Activated B cell treated with CpG ODN at 0.5 μM for 24 hours (primary cell): ENCODE measurements around the gene KCNJ10. TPM values are rescaled to one million over a fixed set of nuclear protein-coding genes. Genes with fewer than 3 reads are reported as not detected.

Experiments used
- ATAC-seq: fragments of 200-7000 bp; cut with Tn5 transposase; one replicate; pipeline ENCODE4 v1.10.0; 2021; ENCODE audit warnings: low read depth, mild to moderate bottlenecking, moderate library complexity
- CTCF ChIA-PET: fragments of 350-600 bp; sonication (Branson Sonifier 250); formaldehyde crosslinking; loops from one replicate; lab custom pipeline; 2021; ENCODE audit warnings: antibody characterized with exemption; lab: Charles Lee
- POLR2A ChIA-PET: fragments of 350-600 bp; sonication (Branson Sonifier 250); formaldehyde crosslinking; loops from one replicate; lab custom pipeline; 2021; ENCODE audit warnings: antibody characterized with exemption; lab: Charles Lee
- DNase-seq: peaks from one replicate; pipeline ENCODE4 v3.0.0; 2022
- H3K27ac Mint-ChIP-seq: one replicate; pipeline ENCODE4 v1.8.0; 2020; ENCODE audit warnings: mixed read lengths
- H3K27me3 Mint-ChIP-seq: one replicate; pipeline ENCODE4 v1.8.0; 2021; ENCODE audit warnings: mixed read lengths
- H3K36me3 Mint-ChIP-seq: one replicate; pipeline ENCODE4 v1.8.0; 2021; ENCODE audit warnings: low read depth, mixed read lengths
- H3K4me1 Mint-ChIP-seq: one replicate; pipeline ENCODE4 v1.8.0; 2021; ENCODE audit warnings: mixed read lengths
- H3K4me3 Mint-ChIP-seq: one replicate; pipeline ENCODE4 v1.8.0; 2020; ENCODE audit warnings: mild to moderate bottlenecking, mixed read lengths
- H3K9me3 Mint-ChIP-seq: one replicate; pipeline ENCODE4 v1.8.0; 2020; ENCODE audit warnings: mixed read lengths
- CTCF ChIP-seq: fragments of 200-600 bp; IDR thresholded peaks from one replicate; pipeline ENCODE4 v1.8.0; 2022; ENCODE audit warnings: antibody characterized with exemption, mild to moderate bottlenecking
- intact Hi-C: fragments of 100-400 bp; cut with micrococcal nuclease; formaldehyde crosslinking; loops from one replicate; pipeline ENCODE4 v1.15.1; 2024
- total RNA-seq: library from RNA; stranded (reverse); gene quantifications from 2 replicates; pipeline ENCODE4 v1.2.3, GENCODE V29; 2022

KCNJ10 gene
- total RNA-seq, 1 donor from 2014 or later: not detected

GRCh38 chr1:159959451-159959850, 110.5 kb downstream of the KCNJ10 start:
- H3K27ac Mint-ChIP-seq: no peak overlapping the region
- H3K27me3 Mint-ChIP-seq: peaks cover 4% of the 10 kb centered on the region
- H3K36me3 Mint-ChIP-seq: no peaks in the 10 kb centered on the region
- POLR2A ChIA-PET: no interaction called here
- intact Hi-C loops: no loop called here
- no peak for ATAC-seq
- no peak for TF ChIP-seq CTCF
- no peak overlapping the region for H3K4me3 Mint-ChIP-seq
- no peaks in the 10 kb centered on the region for H3K9me3 Mint-ChIP-seq
- DNase-seq: no peak
- CTCF ChIA-PET: no interaction called here
- H3K4me1 Mint-ChIP-seq: no peaks in the 10 kb centered on the region

- no peak for ATAC-seq
- POLR2A ChIA-PET: no interaction called here
- Mint-ChIP-seq H3K27me3 (peaks cover 8% of the 10 kb centered on the region), H3K4me3 (no peak overlapping the region), H3K27ac (no peak overlapping the region), H3K4me1 (no peaks in the 10 kb centered on the region), H3K36me3 (no peaks in the 10 kb centered on the region), H3K9me3 (no peaks in the 10 kb centered on the region)
- intact Hi-C loops: no loop called here
- no peak for DNase-seq
- no peak for TF ChIP-seq CTCF
- CTCF ChIA-PET: no interaction called here
These were observed 111.1 kb downstream of the KCNJ10 start for GRCh38 chr1:159958719-159959380.

GRCh38 chr1:159957824-159958268, 112.1 kb downstream of the KCNJ10 start:
- H3K27me3 Mint-ChIP-seq: peaks cover 11% of the 10 kb centered on the region
- ChIA-PET POLR2A (interaction anchor here (0.7 kb wide), 1 partner anchor 32 kb away, joined by 4 read pairs; the partner anchor contains the start of gene TAGLN2), CTCF (interaction anchor here (0.6 to 1.1 kb wide), 3 partner anchors 49 to 603 kb away, joined by 3 read pairs; no protein-coding TSS in a partner anchor)
- H3K9me3 Mint-ChIP-seq: no peaks in the 10 kb centered on the region
- no peaks in the 10 kb centered on the region for H3K36me3 Mint-ChIP-seq
- no peak for DNase-seq
- TF ChIP-seq CTCF: no peak
- no peaks in the 10 kb centered on the region for H3K4me1 Mint-ChIP-seq
- intact Hi-C loops: no loop called here
- no peak overlapping the region for H3K27ac Mint-ChIP-seq
- no peak for ATAC-seq
- no peak overlapping the region for H3K4me3 Mint-ChIP-seq

GRCh38 chr1:159955456-159955855, 114.5 kb downstream of the KCNJ10 start:
- ChIA-PET POLR2A (no interaction called here), CTCF (interaction anchor here (1.2 kb wide), 1 partner anchor 52 kb away, joined by 5 read pairs; no protein-coding TSS in a partner anchor)
- H3K4me1 Mint-ChIP-seq: no peaks in the 10 kb centered on the region
- H3K9me3 Mint-ChIP-seq: no peaks in the 10 kb centered on the region
- ATAC-seq (no peak), DNase-seq (no peak)
- intact Hi-C loops: no loop called here
- H3K36me3 Mint-ChIP-seq: no peaks in the 10 kb centered on the region
- no peak overlapping the region for H3K27ac Mint-ChIP-seq
- peaks cover 25% of the 10 kb centered on the region for H3K27me3 Mint-ChIP-seq
- no peak for TF ChIP-seq CTCF
- no peak overlapping the region for H3K4me3 Mint-ChIP-seq

- Mint-ChIP-seq H3K27me3 (peaks cover 31% of the 10 kb centered on the region), H3K4me1 (no peaks in the 10 kb centered on the region), H3K9me3 (no peaks in the 10 kb centered on the region), H3K4me3 (no peak within 1 kb of the TSS), H3K36me3 (no peaks in the 10 kb centered on the region), H3K27ac (peak within 1 kb of the TSS; percentile 2)
- intact Hi-C loops: no loop called here
- CTCF ChIA-PET: no interaction called here
- ATAC-seq: no peak
- no peak for TF ChIP-seq CTCF
- DNase-seq: no peak
- POLR2A ChIA-PET: no interaction called here
These were observed 116.1 kb downstream of the KCNJ10 start, which contains the start of gene SLAMF9 for GRCh38 chr1:159953536-159954515. TSS of gene SLAMF9 (minus strand) at chr1:159954237. CDS start at chr1:159954137, 100 bp downstream.
